Stimulated activated CD4-positive, alpha-beta T cell treated with anti-CD3 and anti-CD28 coated beads, Interleukin-15, amount 100 ng/mL, for 24 hours (primary cell): ENCODE measurements around the gene GPR65.

ENCODE experiments used
- DNase-seq: peaks from one replicate; pipeline ENCODE4 v3.0.0-alpha.2; 2020

GPR65 gene, protein sequence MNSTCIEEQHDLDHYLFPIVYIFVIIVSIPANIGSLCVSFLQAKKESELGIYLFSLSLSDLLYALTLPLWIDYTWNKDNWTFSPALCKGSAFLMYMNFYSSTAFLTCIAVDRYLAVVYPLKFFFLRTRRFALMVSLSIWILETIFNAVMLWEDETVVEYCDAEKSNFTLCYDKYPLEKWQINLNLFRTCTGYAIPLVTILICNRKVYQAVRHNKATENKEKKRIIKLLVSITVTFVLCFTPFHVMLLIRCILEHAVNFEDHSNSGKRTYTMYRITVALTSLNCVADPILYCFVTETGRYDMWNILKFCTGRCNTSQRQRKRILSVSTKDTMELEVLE

DNA sequence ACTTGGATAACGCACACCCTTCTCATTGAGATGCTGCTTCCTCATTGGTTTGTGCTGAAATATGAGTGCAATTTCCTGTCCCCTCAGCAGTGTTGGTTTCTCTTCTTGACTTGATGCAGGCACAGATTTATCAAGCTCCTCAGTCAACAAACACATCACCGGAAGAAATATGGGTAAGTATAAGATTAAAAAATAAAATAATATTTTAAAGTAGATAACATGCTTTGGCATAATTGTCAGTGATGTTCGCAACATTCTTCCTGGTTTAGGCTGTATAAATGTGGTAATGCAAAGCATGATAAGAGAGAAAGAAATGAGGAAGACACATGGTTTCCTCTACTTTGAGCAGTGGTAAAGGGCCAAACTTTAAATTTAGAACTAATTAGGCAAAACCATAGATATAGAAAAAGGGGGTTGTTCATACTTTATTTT lies at the start of gene GPR65:
GPR65 (plus strand) TSS at position 86 of the 432 bp plus-strand sequence. CDS start 5,713 bp downstream, outside the sequence.
- peak; percentile 23 for DNase-seq

DNA sequence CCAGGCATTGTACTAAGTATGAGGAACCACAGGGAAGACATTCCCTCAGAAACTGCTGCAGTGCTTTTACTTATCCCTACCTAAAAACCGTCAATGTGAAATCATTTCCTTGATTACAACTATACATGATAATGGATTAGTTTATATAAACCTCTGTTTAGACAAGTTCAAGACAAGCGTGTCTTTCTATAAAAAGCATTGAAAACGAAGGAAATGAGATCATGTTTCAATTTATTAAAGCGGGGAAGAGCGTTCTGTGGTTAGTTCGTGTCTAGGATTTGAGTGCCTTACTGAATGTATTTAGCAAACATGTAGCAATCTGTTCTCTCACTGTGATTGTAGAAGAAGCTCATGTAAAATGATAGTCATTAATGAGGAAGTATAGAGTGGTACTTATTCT lies 49.4 kb upstream of the GPR65 start:
- DNase-seq = no peak

DNA sequence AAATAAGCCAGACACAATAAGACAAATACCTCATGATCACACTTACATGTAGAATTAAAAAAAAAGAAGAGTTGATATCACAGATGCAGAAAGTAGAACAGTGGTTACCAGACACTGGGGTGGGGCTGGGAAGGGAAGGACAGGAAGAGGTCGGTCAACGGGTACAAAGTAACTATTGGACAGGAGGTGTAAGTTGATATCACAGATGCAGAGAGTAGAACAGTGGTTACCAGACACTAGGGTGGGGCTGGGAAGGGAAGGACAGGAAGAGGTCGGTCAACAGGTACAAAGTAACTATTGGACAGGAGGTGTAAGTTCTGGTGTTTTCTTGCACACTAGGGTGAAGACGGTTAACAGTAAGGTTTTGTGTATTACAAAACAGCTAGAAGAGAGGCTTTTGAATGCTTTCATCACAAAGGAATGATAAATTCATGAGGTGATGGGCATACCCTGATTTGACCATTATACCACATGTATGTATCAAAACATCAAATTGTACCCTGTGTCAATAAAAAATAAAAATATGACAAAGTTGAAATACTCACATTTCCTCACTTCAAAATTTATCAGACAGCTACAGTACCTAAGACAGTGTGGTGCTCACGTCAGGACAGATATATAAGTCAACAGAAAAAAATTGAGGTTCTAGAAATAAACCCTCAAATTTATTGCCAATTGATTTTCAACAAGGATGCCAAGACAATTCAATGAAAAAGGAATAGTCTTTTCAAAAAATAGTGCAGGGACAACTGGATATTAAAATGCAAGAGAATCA lies 44.7 kb upstream of the GPR65 start:
- no peak for DNase-seq

DNA sequence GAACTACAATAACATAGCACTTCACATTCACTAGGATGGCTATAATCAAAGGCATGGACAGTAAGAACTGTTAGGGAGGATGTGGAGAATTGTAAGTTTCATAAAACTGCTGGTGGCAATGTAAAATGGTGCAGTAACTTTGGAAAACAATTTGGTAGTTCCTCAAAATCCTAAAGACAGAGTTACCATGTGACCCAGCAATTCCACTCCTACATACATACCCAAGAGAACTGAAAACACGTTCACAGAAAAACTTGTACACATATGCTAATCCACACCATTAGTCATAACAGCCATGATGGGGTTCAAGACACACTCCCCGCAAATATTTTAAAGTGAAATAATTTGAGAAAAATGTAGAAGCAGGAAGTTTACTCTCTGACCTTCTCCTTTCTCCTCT lies 43.7 kb upstream of the GPR65 start:
- DNase-seq = no peak

DNA sequence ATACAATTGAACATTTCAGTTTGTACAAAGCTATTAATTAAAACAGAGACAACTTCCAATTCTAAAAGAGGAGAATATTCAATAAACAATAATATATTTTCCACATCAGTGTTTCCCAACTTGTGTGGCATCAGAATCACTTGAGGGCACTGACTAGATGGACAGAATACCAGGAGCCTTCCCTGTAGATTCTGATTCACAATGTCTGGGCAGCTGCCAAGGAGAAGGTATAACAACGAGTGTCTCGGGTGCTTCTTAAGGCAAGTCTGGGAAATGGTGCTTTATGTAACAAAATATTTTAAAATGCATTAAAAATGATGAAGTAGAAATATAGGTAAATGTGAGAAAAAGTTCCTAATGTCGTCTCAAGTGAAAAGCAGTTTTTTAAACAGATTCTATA lies 38.1 kb upstream of the GPR65 start:
- DNase-seq = no peak

DNA sequence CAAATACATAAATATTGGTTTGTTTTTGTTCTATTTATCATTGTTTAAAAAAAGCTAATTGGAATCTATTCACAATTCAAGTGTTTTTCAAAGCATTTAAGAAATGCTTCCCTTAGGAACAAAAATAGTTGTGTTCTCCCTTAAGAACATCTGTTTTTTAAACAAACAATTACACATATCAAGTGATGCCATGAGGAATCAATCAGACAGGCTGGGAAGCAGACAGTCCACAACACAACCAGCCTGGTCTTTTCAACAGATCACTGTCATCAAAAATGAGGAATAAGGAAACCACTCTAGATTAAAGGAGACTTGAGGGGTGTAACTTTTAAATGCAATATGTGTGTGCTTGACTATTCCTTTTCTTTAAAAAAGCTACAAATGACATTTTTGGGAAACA lies 37.4 kb upstream of the GPR65 start:
- DNase-seq = no peak

DNA sequence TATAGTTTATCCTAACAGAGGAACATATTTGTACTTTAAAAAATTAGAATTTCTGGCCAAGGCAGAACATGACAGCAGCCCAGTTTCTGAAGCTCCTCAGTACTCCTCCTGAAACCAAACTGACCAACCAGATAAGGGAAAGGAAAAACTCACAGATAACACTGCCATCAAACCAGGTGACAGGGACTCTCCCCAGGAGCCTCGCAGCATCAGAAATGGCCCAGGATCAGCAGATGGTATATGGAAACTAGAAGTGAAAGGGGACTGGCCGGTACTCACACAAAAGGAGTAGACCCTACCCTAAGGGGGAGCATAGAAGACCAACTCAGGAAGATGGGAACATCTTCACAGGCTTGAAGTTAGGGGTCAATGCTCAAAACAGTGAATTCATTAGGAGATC lies 33.9 kb upstream of the GPR65 start:
- DNase-seq = no peak

DNA sequence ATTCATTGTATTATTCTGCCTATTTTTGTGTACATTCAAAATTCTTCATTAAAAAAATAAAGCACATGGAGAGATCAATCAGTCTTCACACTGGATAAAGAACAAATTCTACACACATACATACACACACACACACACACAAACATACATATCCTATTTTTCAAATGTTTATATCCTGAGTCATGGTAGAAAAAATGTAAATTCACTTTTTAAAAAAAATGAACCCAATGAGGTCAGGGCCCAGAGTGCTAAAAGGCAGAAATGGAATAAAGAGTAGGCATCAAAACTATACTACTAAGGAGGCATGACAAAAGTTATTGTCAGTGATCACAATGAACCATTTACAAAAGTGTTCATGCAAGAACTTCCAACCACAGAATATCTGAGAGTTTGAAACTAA lies 29.3 kb upstream of the GPR65 start:
- DNase-seq = no peak

DNA sequence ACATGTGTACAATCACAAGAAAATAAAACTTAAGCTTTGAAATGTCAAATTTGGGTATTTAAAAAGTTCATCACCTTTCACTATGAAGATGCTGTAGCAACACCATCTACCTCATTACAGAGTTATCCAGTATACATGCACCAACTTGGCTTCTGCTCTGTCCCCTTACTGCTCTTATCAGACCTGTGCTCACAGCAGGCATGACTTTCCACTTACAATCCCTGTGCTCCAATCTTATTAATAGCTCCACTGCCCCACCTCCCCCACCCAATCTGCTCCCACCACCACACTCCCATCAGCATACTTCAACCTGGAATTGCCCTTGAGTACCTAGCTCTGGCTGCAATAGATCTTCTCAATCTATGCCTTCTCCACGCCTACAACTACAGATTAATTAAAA lies 25.2 kb upstream of the GPR65 start:
- no peak for DNase-seq

DNA sequence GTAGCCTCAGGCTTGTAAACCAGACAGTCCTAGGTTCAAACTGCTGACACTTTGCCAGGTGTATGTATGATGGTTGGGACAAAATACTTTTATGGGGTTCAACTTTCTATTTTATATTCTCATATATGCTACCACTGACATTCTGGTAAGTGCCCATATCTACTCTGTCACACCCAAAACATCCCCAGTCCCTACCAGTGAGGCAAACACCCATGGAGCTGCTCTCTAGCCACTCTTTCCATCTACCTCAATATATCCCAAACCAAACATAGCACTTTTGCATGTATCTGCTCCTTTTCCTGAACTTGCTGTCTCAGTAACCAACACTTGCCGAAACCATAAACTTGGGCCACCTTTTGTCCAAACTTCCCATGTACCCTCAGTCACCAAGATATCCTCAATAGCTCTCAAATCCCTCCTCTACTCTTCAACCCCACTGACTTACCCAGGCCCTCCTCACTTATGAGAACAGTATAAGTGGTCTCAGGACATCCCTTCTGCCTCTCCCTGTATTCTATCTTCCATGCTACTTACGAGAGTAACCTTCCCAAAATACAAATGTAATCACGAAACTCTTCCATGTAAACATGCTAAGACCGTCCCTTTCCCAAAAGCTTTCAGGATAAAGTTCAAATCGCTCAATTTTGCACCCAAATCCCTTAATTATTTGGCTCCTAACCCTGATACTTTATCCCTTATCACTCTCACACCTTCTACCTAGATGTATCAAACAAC lies 15.5 kb upstream of the GPR65 start:
- DNase-seq = no peak

DNA sequence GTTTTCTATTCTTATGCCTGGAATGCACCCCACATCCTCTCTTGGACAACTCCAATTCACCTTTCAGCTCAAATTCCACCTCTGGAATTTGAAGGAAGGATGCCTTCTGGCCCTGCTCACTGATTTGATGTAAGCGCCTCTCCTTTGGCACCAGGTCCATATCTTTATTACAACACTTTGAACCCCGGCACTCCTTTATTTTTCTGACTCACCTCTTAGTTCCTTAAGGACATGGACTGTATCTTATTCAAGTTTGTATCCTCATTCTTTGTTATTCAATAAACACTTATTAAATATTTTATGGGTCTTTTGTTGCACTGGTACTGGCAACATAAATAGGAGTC lies 15.0 kb upstream of the GPR65 start:
- DNase-seq = no peak

DNA sequence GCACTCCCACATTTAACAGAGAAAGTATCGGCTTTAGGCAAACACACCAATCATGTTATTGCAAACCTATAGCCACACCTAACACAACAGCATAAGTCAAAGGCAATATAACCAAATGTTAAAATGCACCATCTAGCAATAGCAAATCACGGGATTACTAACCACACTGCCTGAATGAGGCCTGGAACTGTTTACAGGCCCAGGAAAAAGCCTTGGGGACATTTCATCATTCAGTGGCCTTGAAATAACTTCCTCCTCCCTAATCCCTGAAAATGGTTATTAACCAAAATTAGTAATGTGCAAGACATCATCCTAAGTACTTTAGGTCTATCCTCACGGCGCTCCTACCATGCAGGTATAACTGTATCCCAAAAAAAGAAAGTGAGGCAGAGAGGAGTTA lies 14.3 kb upstream of the GPR65 start:
- no peak for DNase-seq

DNA sequence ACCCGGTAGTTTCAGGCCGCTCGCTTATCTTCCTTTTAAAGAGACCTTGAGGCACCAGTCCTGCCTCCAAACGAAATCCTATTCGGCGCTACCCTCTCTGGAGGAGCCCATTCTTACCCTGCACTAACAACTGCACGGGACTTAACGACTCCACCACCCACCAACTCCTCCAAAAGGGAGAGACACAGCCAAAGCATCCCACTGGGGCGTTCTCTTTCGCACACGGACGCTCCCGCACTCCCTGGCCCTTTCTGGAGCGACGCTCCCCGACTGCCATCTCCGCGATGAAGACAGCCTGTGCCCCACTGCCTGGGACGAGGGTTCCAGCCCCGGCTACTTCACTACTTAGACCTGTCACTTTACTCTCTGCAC lies 12.6 kb upstream of the GPR65 start:
- DNase-seq = no peak

DNA sequence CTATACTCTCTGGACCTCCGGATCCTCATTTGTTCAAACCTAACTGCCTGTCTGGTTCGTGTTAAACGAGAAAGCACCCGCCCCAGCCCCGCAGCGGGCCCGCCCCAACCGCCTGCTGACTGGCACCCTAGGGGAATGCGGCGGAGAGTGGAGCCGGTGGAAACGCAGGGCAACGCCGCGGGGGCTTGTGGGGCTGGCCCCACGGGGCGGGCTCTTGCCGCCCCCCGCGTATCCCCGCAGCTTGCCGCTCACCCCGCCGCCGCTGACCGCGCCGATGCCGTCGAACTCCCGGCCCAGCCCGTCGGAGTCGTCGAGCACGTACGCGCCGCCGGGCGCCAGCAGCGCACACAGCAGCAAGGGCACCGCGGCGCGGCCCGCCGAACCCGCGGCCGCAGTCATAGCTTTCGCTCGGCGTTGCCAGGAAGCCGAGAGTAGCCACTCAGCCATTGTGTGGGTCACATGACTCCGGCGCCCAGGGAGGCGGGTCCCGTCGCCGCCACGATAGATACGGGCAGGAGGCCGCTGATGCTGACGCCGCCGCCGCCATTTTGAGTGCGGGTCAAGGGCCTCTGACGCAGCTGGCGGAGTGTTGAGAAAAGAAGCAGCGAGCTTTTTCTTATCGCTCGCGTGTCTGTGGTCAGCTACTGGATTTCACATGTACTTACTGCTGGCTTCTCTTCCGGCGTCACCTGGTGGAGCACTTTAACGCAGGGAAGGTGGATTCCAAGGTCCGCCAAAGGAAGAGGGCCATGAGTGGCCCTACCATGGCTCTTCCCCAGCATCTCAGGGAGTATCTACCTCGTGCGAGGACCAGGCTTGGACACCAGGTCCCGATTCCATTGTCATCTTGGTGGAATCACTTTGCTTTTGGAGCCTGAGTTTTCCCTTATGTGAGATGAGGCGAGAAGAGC lies 12.0 kb upstream of the GPR65 start, which contains the start of gene GALC:
GALC (minus strand) TSS at position 465 of the 911 bp plus-strand sequence; CDS start at position 447, 18 bp downstream.
- peak; percentile 96 for DNase-seq

DNA sequence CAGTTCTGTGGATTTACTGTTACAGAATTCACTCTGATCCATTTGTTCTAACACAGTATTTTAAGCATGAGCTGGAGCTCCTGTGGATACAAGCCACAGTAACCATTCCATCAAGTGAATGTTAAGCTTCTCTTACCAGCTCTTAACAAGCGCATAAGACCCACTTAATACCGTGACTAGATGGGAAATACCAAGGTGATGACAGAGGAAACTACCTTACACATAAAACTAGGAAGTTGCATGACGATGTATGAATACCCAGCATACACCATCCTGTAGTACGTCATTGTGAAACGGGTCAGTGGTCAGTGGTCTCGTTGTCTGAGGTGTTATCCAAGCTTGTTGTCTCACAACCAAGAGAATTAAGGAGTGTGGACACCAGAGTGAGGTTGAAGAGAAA lies 10.0 kb upstream of the GPR65 start:
- DNase-seq = peak; percentile 30

DNA sequence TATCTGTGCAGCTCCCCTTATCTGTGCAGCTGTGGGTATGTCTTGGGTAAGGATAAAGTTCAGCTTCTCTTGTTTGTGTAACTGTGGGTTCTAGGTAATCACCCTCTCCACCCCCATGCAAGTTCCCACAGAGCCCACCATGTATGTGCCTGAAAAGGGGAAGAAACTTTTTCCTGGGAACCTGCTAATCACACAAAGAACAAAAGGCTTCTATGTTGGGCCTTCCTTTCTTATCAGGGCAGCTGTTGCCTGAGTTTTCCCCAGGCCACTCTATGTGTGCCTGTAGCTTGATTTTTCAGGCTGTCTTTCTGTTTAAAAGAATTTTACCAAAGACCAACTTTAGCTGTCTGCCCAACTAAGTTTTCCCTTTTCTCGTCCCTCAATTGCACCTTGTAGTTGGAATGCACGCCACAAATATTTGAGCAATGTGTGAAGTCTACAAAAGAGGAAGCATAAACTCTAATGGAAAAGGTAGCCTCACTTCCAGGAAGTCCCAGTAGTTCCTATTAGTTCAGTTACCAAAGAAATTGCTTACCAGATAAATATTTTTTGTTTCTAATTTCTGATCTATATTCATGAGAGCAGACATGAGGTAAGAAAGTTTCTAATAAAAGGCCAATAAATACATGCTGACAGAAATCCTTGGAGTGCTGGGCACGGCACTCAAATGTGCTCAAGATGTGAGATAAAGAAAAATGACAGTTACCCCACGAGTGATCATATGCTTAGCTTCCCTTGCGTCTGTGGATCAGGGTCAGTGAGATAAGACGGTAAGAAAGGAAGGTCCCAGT lies 9.2 kb upstream of the GPR65 start:
- DNase-seq = no peak

DNA sequence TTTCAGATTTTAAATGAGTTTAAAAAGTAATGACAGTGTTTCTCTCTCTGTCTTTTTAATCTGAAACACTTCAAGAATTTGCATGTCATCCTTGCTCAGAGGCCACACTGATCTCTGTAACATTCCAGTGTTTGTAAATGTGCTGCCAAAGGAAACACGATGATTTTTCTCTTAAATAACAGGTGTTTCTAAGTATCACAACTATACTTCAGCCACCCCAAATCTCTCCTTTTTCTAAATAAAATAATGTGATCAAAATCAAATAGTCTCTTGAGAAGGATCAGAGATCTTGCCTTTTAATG lies 8.7 kb upstream of the GPR65 start:
- DNase-seq = no peak

DNA sequence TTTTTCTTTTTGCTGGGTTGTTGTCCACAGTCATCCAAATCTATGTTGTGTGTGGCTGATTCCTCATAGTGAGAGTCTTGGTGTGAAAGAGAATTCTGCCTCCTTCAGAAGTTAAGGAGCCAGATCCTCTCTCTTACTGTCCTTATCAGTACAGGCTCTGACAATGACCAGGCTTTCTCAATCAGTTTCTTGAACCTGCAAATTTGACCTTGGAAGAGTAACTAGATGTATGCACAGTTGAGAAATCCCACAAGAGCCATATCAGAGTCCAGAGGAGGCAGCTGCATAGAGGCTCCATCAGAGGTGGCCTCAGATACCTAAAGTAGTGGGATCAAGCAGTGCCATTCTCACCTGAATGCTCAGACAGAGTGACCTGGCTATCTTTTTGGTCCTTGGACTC lies 6.5 kb upstream of the GPR65 start:
- DNase-seq = no peak

DNA sequence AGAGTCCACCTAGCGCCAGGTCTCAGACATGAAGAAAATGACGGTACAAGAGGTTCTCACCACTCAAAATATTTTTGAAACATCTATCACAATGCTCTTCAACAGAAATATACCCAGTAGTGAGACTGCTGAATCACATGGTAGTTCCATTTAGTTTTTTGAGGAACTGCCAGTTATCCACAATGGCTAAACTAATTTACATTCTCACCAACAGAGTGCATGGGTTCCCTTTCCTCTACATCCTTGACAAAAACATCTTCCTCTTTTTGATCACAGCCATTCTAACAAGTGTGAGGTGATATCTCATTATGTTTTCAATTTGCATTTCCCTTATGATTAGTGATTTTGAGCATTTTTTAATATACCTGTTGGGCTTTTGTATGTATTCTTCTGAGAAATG lies 5.7 kb upstream of the GPR65 start:
- DNase-seq = no peak

DNA sequence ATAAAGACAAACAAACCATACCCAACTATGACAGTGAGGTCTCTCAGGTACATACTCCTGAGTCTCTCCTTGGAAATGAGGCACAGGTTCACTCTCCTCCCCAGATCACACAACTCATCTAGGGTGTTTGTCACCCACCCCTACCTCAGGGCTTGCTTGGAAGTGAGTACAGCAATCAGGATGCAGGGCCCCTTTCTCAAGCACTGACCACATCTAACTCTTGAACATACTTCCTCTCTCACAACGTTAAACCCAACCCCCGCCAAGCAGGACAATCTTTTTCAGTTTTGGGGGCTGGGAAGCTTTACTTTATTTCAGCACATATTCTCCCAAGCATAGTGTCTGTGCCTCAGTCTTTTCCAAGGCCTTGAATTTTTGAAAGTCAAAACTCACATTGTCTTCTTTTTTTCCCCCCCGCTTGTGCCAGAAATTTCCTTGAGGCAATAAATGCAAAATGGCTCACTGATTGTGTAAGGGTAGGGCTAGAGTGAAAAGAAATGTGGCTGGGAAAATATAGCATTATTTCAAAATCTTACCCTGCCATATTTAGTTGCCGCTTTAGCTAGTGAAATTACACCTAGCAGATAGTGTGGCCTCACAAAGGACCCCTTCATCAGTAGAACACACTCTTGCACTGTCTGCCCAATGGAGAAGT lies 2.4 kb upstream of the GPR65 start:
- DNase-seq = no peak

DNA sequence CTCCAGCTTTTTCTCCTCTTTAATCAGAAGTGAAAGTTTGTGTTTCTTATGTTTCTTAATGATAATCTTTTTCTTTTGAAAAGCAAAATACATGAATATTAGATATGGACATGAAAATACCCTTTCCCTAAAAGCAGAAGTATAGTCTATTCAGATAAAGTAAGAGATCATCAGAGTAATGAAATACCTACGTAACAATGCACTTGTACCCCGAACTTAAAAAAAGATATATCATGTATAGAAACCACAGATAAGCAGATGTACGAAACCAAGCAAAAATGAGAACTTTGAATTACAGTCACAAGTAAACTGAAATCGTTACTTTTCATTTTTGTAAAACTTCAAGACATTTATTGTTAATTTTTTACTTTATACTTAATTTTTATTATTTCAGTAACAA lies 1.5 kb upstream of the GPR65 start:
- DNase-seq = no peak
